GM18519 (cell line): ENCODE measurements around the gene TBCK.
A peak's percentile ranks its signal among the peaks of the same experiment; 100 is the strongest.

Source experiments
- ATAC-seq: cut with Tn5 transposase; IDR thresholded peaks from one replicate; pipeline ENCODE4 v1.9.1; 2021; ENCODE audit warnings: mild to moderate bottlenecking, moderate library complexity; ENCODE audit not compliant: unreplicated experiment, low FRiP score

The TBCK gene

GRCh38 chr4:106315968-106316772 is at the start of gene TBCK, which contains the start of gene AIMP1:
TSS of gene TBCK (minus strand) at chr4:106316209. CDS start at chr4:106308960, 7,249 bp downstream.
TSS of gene AIMP1 (plus strand) at chr4:106316550. CDS start at chr4:106325010, 8,460 bp downstream.
- peak; percentile 79 for ATAC-seq

GRCh38 chr4:106365613-106366012 is 49.6 kb upstream of the TBCK start:
- ATAC-seq: no peak

GRCh38 chr4:106364282-106364681 is 48.3 kb upstream of the TBCK start:
- ATAC-seq: no peak

- no peak for ATAC-seq
These were observed 46.2 kb upstream of the TBCK start for GRCh38 chr4:106362086-106362825.

- ATAC-seq: no peak
These were observed 42.9 kb upstream of the TBCK start for GRCh38 chr4:106358899-106359298.

- ATAC-seq: no peak
These were observed 39.2 kb upstream of the TBCK start for GRCh38 chr4:106355193-106355592.

- ATAC-seq: no peak
These were observed 37.8 kb upstream of the TBCK start for GRCh38 chr4:106353786-106354185.

GRCh38 chr4:106351016-106351415 is 35.0 kb upstream of the TBCK start:
- no peak for ATAC-seq

- ATAC-seq: no peak
These were observed 31.2 kb upstream of the TBCK start for GRCh38 chr4:106347167-106347566.

GRCh38 chr4:106344647-106344970 is 28.6 kb upstream of the TBCK start:
- ATAC-seq: no peak

- ATAC-seq: no peak
These were observed 28.0 kb upstream of the TBCK start for GRCh38 chr4:106343865-106344646.

GRCh38 chr4:106340774-106341173 is 24.8 kb upstream of the TBCK start:
- ATAC-seq: no peak

GRCh38 chr4:106339431-106339830 is 23.4 kb upstream of the TBCK start:
- no peak for ATAC-seq

- ATAC-seq: no peak
These were observed 22.7 kb upstream of the TBCK start for GRCh38 chr4:106338671-106339070.

GRCh38 chr4:106337916-106338315 is 21.9 kb upstream of the TBCK start:
- ATAC-seq: no peak

- no peak for ATAC-seq
These were observed 20.6 kb upstream of the TBCK start for GRCh38 chr4:106336618-106337017.

GRCh38 chr4:106334741-106335470 is 18.9 kb upstream of the TBCK start:
- ATAC-seq: no peak

- no peak for ATAC-seq
These were observed 17.2 kb upstream of the TBCK start for GRCh38 chr4:106333186-106333585.

GRCh38 chr4:106329041-106329618 is 13.1 kb upstream of the TBCK start:
- peak; percentile 88 for ATAC-seq

GRCh38 chr4:106325800-106326199 is 9.8 kb upstream of the TBCK start:
- ATAC-seq: no peak
